ENCODE data around the gene TMEM51. TPM values are rescaled to one million over a fixed set of nuclear protein-coding genes. Genes with fewer than 3 reads are reported as not detected.
A peak's percentile ranks its signal among the peaks of the same experiment; 100 is the strongest.

TMEM51 gene
- total RNA-seq, 5 donors from 2014 or later (not counting 1 experiment from before 2014, with no cell fraction given): 0.23 to 0.26 TPM; not detected in 3

DNA sequence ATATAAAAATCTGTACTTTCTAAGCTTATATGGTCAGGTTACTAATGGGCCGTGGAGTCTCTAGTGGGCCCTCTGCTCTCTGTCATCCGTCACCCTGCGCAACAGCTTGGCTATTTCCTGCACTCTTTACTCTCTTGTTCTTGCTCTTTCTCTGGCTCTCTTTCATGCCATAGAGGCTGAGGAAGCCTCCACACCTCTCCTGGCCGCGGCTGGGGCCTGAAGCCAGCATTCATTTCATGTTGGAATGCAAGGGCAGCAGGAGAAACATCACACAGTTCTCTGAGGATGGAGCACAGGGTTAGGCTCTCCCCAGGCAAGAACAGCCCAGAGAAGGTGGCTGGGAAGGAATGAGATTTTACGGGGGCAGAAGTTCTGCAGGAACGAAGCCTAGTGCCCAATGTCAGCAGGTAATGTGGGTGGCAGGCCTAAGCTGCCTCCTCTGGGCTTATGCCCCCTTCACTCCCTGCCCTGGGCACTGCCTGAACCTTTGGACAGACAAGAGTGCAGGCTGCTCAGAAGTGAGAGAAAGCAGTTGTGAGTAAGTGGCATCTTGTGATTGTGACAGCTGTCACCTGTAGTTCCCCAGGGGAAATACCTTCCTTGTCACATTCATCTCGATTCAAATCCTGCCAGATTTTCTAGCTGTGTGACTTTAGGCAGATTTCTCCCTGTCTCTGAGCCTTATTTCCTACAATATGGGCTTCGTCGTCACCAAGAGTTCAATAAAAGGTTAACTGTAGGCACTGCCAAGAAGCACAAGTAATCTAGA, 89.9 kb downstream of the TMEM51 start:
- no peaks in the 10 kb centered on the region for H3K36me3 ChIP-seq (ENCODE audit: control insufficient read depth in 2 of 2, extremely low read depth in 1 of 2, insufficient read depth in 1 of 2, low read length in 1 of 2)
- H3K9me3 ChIP-seq: no peaks in the 10 kb centered on the region
- Mint-ChIP-seq H3K27me3 (peaks cover 44 to 56% of the 10 kb centered on the region in 2 donors), H3K27ac (no peak overlapping the region), H3K36me3 (no peaks in the 10 kb centered on the region), H3K4me3 (no peak overlapping the region), H3K4me1 (peaks cover 7 to 20% (median 16%) of the 10 kb centered on the region in 3 donors), H3K9me3 (no peaks in the 10 kb centered on the region)
- ChIA-PET CTCF (no interaction called here), POLR2A (no interaction called here)
- no peak overlapping the region for H3K27ac ChIP-seq (ENCODE audit: low read length)
- no peak overlapping the region for H3K4me3 ChIP-seq (ENCODE audit: control insufficient read depth in 1 of 2, extremely low read depth in 1 of 2, low read length in 1 of 2)
- 80% methylated on average over 7 of the region's 10 CpGs for whole genome bisulfite sequencing (ENCODE audit: insufficient coverage)
- no peak for DNase-seq
- ATAC-seq (replicated peaks in 1 of 4): no peak
- H3K4me1 ChIP-seq (ENCODE audit: control insufficient read depth in 1 of 2, extremely low read depth in 1 of 2, insufficient read depth in 2 of 2, low read length in 2 of 2): peaks cover 0 to 15% of the 10 kb centered on the region in 2 experiments
- H3K27me3 ChIP-seq (replicated peaks in 1 of 2; ENCODE audit: control insufficient read depth in 2 of 2, extremely low read depth in 1 of 2, insufficient read depth in 2 of 2, low read length in 1 of 2): peaks cover 0 to 50% of the 10 kb centered on the region in 2 experiments

DNA sequence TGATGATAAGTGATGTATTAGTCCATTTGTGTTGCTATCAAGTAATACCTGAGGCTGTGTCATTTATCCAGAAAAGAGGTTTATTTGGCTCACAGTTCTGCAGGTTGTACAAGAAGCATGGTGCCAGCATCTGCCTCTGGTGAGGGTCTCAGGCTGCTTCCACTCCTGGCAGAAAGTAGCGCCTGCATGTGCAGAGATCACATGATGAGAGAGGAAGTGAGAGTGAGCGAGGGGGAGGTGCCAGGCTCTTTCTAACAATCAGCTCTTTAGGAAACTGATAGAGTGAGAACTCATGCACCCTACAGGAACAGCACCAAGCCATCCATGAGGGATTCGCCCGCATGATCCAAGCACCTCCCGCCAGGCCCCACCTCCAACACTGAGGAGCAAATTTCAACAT, 91.3 kb downstream of the TMEM51 start:
- no peak overlapping the region for H3K4me3 Mint-ChIP-seq
- WGBS (ENCODE audit: insufficient coverage): no CpG with 5 or more reads among the region's 5 CpGs
- CTCF ChIA-PET: no interaction called here

DNA sequence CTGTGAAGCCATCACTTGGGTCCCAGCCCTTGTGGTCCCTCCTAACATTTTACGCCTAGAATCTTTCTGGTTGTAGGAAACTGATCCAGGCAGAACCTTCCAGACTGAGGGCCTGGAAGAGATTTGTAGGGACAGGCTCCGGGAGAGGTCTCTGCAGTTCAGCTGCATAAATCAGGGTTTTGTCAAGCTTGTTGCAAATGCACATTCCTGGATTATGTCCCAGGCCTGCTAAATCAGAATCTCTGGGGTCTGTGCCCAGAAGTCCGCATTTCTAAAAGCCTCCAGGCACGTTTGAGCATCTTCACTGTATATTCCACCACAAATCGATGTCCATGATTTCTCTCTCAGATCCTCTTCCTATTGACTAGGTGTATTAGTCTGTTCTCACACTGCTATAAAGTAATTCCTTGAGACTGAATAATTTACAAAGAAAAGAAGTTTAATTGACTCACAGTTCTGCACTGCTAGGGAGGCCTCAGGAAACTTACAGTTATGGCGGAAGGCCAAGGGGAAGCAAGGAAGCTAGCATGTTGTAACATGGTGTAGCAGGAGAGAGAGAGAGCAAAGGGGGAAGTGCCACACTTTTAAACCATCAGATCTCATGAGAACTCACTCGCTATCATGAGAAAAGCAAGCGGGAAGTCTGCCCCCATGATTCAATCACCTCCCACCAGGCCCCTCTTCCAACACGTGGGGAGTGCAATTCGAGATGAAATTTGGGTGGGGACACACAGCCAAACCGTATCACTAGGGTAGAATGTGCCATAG, 92.2 kb downstream of the TMEM51 start:
- peaks cover 0 to 23% of the 10 kb centered on the region in 2 experiments for H3K4me1 ChIP-seq (ENCODE audit: control insufficient read depth in 1 of 2, extremely low read depth in 1 of 2, insufficient read depth in 2 of 2, low read length in 2 of 2)
- 89% methylated on average over 3 of the region's 11 CpGs for WGBS (ENCODE audit: insufficient coverage)
- H3K36me3 ChIP-seq (ENCODE audit: control insufficient read depth in 2 of 2, extremely low read depth in 1 of 2, insufficient read depth in 1 of 2, low read length in 1 of 2): no peaks in the 10 kb centered on the region
- Mint-ChIP-seq H3K27ac (no peak overlapping the region), H3K27me3 (peaks cover 48 to 65% of the 10 kb centered on the region in 2 donors), H3K9me3 (no peaks in the 10 kb centered on the region), H3K36me3 (no peaks in the 10 kb centered on the region), H3K4me1 (peaks cover 15 to 36% (median 29%) of the 10 kb centered on the region in 3 donors), H3K4me3 (peak overlapping the region in 1 of 3 donors; percentile 54)
- DNase-seq (no peak), ATAC-seq (replicated peaks in 1 of 4) (no peak)
- CTCF ChIA-PET: no interaction called here
- H3K9me3 ChIP-seq: no peaks in the 10 kb centered on the region
- POLR2A ChIA-PET: interaction anchor here in 1 of 2 donors (0.5 kb wide), 1 partner anchor 186 kb away, joined by 5 read pairs; no protein-coding TSS in a partner anchor
- H3K27me3 ChIP-seq (replicated peaks in 1 of 2; ENCODE audit: control insufficient read depth in 2 of 2, extremely low read depth in 1 of 2, insufficient read depth in 2 of 2, low read length in 1 of 2): peaks cover 0 to 43% of the 10 kb centered on the region in 2 experiments
- no peak overlapping the region for H3K4me3 ChIP-seq (ENCODE audit: control insufficient read depth in 1 of 2, extremely low read depth in 1 of 2, low read length in 1 of 2)
- H3K27ac ChIP-seq (ENCODE audit: low read length): no peak overlapping the region

More for the DNA sequence above, 91.3 kb downstream of the TMEM51 start:
- H3K9me3 ChIP-seq: no peaks in the 10 kb centered on the region
- no peak for ATAC-seq (replicated peaks in 1 of 4)
- POLR2A ChIA-PET: no interaction called here
- no peak overlapping the region for H3K4me3 ChIP-seq (ENCODE audit: control insufficient read depth in 1 of 2, extremely low read depth in 1 of 2, low read length in 1 of 2)
- H3K4me1 Mint-ChIP-seq: peaks cover 15 to 32% (median 27%) of the 10 kb centered on the region in 3 donors
- no peaks in the 10 kb centered on the region for H3K36me3 ChIP-seq (ENCODE audit: control insufficient read depth in 2 of 2, extremely low read depth in 1 of 2, insufficient read depth in 1 of 2, low read length in 1 of 2)
- H3K27ac ChIP-seq (ENCODE audit: low read length): no peak overlapping the region
- peaks cover 0 to 23% of the 10 kb centered on the region in 2 experiments for H3K4me1 ChIP-seq (ENCODE audit: control insufficient read depth in 1 of 2, extremely low read depth in 1 of 2, insufficient read depth in 2 of 2, low read length in 2 of 2)
- H3K27ac Mint-ChIP-seq: no peak overlapping the region
- peaks cover 0 to 45% of the 10 kb centered on the region in 2 experiments for H3K27me3 ChIP-seq (replicated peaks in 1 of 2; ENCODE audit: control insufficient read depth in 2 of 2, extremely low read depth in 1 of 2, insufficient read depth in 2 of 2, low read length in 1 of 2)
- H3K27me3 Mint-ChIP-seq: peaks cover 48 to 63% of the 10 kb centered on the region in 2 donors
- DNase-seq: no peak
- H3K36me3 Mint-ChIP-seq: no peaks in the 10 kb centered on the region
- no peaks in the 10 kb centered on the region for H3K9me3 Mint-ChIP-seq

DNA sequence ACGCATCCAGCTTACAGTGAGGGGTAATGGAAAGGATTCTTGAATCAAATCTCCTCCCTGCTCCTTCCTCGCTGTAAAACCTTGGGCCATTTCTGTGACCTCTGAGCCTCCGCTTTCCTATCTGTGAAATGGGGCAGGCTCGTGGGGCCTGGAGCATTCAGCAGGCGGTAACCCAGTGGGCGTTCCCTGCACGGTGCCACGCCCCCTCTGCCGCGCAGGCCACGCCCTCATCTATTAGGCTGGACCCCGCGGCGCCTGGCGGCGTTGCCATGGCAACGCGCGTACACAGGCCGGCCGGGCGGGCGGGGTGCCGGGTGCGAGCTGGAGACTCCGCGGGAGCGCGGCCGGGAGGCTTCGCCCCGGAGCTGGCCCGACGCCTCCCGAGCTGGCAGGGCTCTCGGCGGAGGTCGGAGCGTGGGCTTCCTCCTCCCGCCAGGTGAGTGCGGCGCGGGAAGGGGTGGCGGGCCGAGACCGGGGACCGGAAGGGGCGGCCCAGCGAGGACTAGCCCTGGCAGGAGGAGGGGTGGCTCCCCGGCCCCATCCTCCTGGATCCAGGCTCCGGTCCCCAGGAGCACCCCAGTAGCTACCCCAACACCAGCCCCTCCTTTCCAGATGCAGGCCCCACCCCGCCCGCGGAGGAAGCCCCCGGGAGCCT, 93.5 kb downstream of the TMEM51 start, which contains the start of gene FHAD1:
FHAD1 (plus strand) TSS at position 264 of the 655 bp plus-strand sequence. CDS start 4,562 bp downstream, outside the sequence.
- H3K4me3 Mint-ChIP-seq: peak within 1 kb of the TSS; percentile 61 to 67 (median 67)
- peak in 3 of 4 experiments; percentile 39 to 61 (median 54) for ATAC-seq (replicated peaks in 1 of 4)
- no peaks in the 10 kb centered on the region for H3K9me3 Mint-ChIP-seq
- Histone ChIP-seq H3K9me3 (no peaks in the 10 kb centered on the region), H3K36me3 (ENCODE audit: control insufficient read depth in 2 of 2, extremely low read depth in 1 of 2, insufficient read depth in 1 of 2, low read length in 1 of 2) (no peaks in the 10 kb centered on the region), H3K27ac (ENCODE audit: low read length) (no peak within 1 kb of the TSS), H3K4me1 (ENCODE audit: control insufficient read depth in 1 of 2, extremely low read depth in 1 of 2, insufficient read depth in 2 of 2, low read length in 2 of 2) (peaks cover 0 to 23% of the 10 kb centered on the region in 2 experiments), H3K4me3 (ENCODE audit: control insufficient read depth in 1 of 2, extremely low read depth in 1 of 2, low read length in 1 of 2) (no peak within 1 kb of the TSS), H3K27me3 (replicated peaks in 1 of 2; ENCODE audit: control insufficient read depth in 2 of 2, extremely low read depth in 1 of 2, insufficient read depth in 2 of 2, low read length in 1 of 2) (peaks cover 0 to 39% of the 10 kb centered on the region in 2 experiments)
- ChIA-PET CTCF (no interaction called here), POLR2A (no interaction called here)
- peak in 22 of 35 experiments; percentile 4 to 62 (median 23) for DNase-seq
- H3K27me3 Mint-ChIP-seq: peaks cover 48 to 66% of the 10 kb centered on the region in 2 donors
- H3K36me3 Mint-ChIP-seq: no peaks in the 10 kb centered on the region
- H3K4me1 Mint-ChIP-seq: peaks cover 15 to 42% (median 29%) of the 10 kb centered on the region in 3 donors
- no peak within 1 kb of the TSS for H3K27ac Mint-ChIP-seq
- WGBS (ENCODE audit: insufficient coverage): 6% methylated on average over 32 of the region's 55 CpGs

DNA sequence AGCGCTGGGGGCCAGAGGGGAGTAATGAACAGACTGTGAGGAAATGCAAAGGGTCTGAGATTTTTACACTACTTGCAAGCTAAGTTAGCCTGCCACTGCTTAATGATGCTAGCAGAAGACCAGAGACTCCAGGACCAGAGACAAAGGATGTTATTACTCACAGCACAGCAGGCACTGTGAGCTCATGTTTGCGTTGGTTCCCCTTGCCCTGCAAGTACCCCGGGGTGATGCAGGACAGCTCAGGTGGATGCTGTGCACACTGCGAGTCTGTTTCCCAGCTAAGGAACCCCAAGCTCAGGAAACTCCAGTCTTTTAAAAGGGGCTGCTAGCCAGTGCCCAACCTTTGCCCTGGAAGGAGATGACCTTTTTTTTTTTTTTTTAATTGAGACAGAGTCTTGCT, 94.7 kb downstream of the TMEM51 start:
- no peaks in the 10 kb centered on the region for H3K36me3 Mint-ChIP-seq
- H3K4me3 Mint-ChIP-seq: peak overlapping the region in 2 of 3 donors; percentile 67
- H3K9me3 ChIP-seq: no peaks in the 10 kb centered on the region
- H3K4me1 Mint-ChIP-seq: peaks cover 24 to 53% (median 39%) of the 10 kb centered on the region in 3 donors
- H3K27me3 ChIP-seq (replicated peaks in 1 of 2; ENCODE audit: control insufficient read depth in 2 of 2, extremely low read depth in 1 of 2, insufficient read depth in 2 of 2, low read length in 1 of 2): peaks cover 0 to 34% of the 10 kb centered on the region in 2 experiments
- H3K27ac Mint-ChIP-seq: no peak overlapping the region
- DNase-seq: no peak
- WGBS (ENCODE audit: insufficient coverage): 67% methylated on average over 4 of the region's 4 CpGs
- no peaks in the 10 kb centered on the region for H3K36me3 ChIP-seq (ENCODE audit: control insufficient read depth in 2 of 2, extremely low read depth in 1 of 2, insufficient read depth in 1 of 2, low read length in 1 of 2)
- ATAC-seq (replicated peaks in 1 of 4): no peak
- H3K27ac ChIP-seq (ENCODE audit: low read length): no peak overlapping the region
- H3K9me3 Mint-ChIP-seq: no peaks in the 10 kb centered on the region
- POLR2A ChIA-PET: interaction anchor here in 1 of 2 donors (0.6 kb wide), 1 partner anchor 402 kb away, joined by 6 read pairs; no protein-coding TSS in a partner anchor
- H3K4me1 ChIP-seq (ENCODE audit: control insufficient read depth in 1 of 2, extremely low read depth in 1 of 2, insufficient read depth in 2 of 2, low read length in 2 of 2): peaks cover 2 to 28% of the 10 kb centered on the region in 2 experiments
- CTCF ChIA-PET: interaction anchor here in 1 of 2 donors (0.7 kb wide), 1 partner anchor 92 kb away, joined by 3 read pairs; no protein-coding TSS in a partner anchor
- H3K27me3 Mint-ChIP-seq: peaks cover 47 to 61% of the 10 kb centered on the region in 2 donors
- H3K4me3 ChIP-seq (ENCODE audit: control insufficient read depth in 1 of 2, extremely low read depth in 1 of 2, low read length in 1 of 2): peak overlapping the region in 1 of 2 donors; percentile 15

All from T-cell (primary cell).